H1 (cell line): ENCODE data around the gene CSAD. TPM values are rescaled to one million over a fixed set of nuclear protein-coding genes. Genes with fewer than 3 reads are reported as not detected.

Experiments used
- CTCF ChIA-PET: fragments of 300-600 bp; sonication (Branson Sonifier 250); formaldehyde crosslinking; loops from one replicate; lab custom pipeline; 2021; ENCODE audit not compliant: partially characterized antibody; lab: Charles Lee
- POLR2A ChIA-PET: fragments of 300-600 bp; sonication (Branson Sonifier 250); formaldehyde crosslinking; loops from one replicate; lab custom pipeline; 2021; ENCODE audit warnings: inconsistent platforms; ENCODE audit not compliant: partially characterized antibody; lab: Charles Lee
- DNase-seq, 2 experiments: peaks; one replicate each; pipeline versions ENCODE4 v3.0.0 to v3.0.0-alpha.2; 2010 to 2022; ENCODE audit warnings: low spot score in 2 of 2, low read depth in 1 of 2, mixed read lengths in 1 of 2
- FAIRE-seq: peaks from 2 replicates; lab custom pipeline; 2011; peaks lifted over from hg19 to GRCh38; lab: Jason Lieb, UNC
- H2AFZ ChIP-seq: 2 replicates; pipeline ENCODE4 v1.8.1; 2012; ENCODE audit warnings: low read length, inconsistent platforms
- H2AK5ac ChIP-seq: 2 replicates; pipeline ENCODE4 v1.6.1; 2013; ENCODE audit warnings: low read depth, low read length
- H2BK120ac ChIP-seq: replicated peaks from 2 replicates; pipeline ENCODE3; 2013; ENCODE audit warnings: low read depth, low read length, inconsistent platforms
- H2BK12ac ChIP-seq: 2 replicates; pipeline ENCODE4 v1.6.1; 2013; ENCODE audit warnings: low read depth, low read length
- H2BK15ac ChIP-seq: 2 replicates; pipeline ENCODE4 v1.6.1; 2013; ENCODE audit warnings: low read length
- H2BK20ac ChIP-seq: 2 replicates; pipeline ENCODE4 v1.6.1; 2013; ENCODE audit warnings: low read length
- H2BK5ac ChIP-seq: 2 replicates; pipeline ENCODE4 v1.6.1; 2013; ENCODE audit warnings: low read depth, low read length
- H3K14ac ChIP-seq: 2 replicates; pipeline ENCODE4 v1.6.1; 2013; ENCODE audit warnings: inconsistent platforms; ENCODE audit not compliant: insufficient read length
- H3K18ac ChIP-seq: 2 replicates; pipeline ENCODE4 v1.6.1; 2013; ENCODE audit warnings: low read length; ENCODE audit errors: extremely low read depth
- H3K23ac ChIP-seq: 2 replicates; pipeline ENCODE4 v1.6.1; 2013; ENCODE audit warnings: inconsistent platforms; ENCODE audit not compliant: insufficient read length
- H3K23me2 ChIP-seq: 2 replicates; pipeline ENCODE4 v1.6.1; 2013; ENCODE audit warnings: low read depth, low read length
- H3K27ac ChIP-seq: 2 replicates; pipeline ENCODE4 v1.6.1; 2011; ENCODE audit warnings: low read depth, low read length, inconsistent platforms
- H3K27me3 ChIP-seq, 4 experiments: replicated peaks in 1 of 4; 1 replicate in 1 of 4; 2 replicates in 3 of 4; pipeline versions ENCODE4 v1.6.1 to v1.8.1; 2011 to 2013; ENCODE audit warnings: low read length in 3 of 4, mild to moderate bottlenecking in 3 of 4, inconsistent platforms in 2 of 4, mixed read lengths in 2 of 4, moderate library complexity in 1 of 4; ENCODE audit not compliant: control insufficient read depth in 3 of 4, insufficient read depth in 3 of 4; ENCODE audit errors: extremely low read depth in 1 of 4
- H3K36me3 ChIP-seq, 4 experiments: 2 replicates each; pipeline versions ENCODE4 v1.6.1 to v1.8.1; 2011 to 2013; ENCODE audit warnings: mild to moderate bottlenecking in 4 of 4, low read length in 3 of 4, moderate library complexity in 2 of 4, control low read depth in 1 of 4, inconsistent platforms in 1 of 4; ENCODE audit not compliant: insufficient read depth in 4 of 4, control insufficient read depth in 2 of 4
- H3K4ac ChIP-seq: replicated peaks from 2 replicates; pipeline ENCODE3; 2013; ENCODE audit warnings: low read length, low read depth, mixed read lengths, inconsistent platforms; ENCODE audit not compliant: insufficient read length
- H3K4me1 ChIP-seq, 4 experiments: replicated peaks in 1 of 4; 1 replicate in 1 of 4; 2 replicates in 3 of 4; pipeline versions ENCODE4 v1.6.1 to v1.8.1; 2011 to 2013; ENCODE audit warnings: low read length in 3 of 4, inconsistent platforms in 2 of 4, mixed read lengths in 1 of 4; ENCODE audit not compliant: insufficient read depth in 4 of 4, control insufficient read depth in 3 of 4
- H3K4me2 ChIP-seq, 2 experiments: 2 replicates each; pipeline versions ENCODE4 v1.6.1 to v1.8.1; 2011 to 2013; ENCODE audit warnings: low read depth in 2 of 2, low read length in 2 of 2, control low read depth in 1 of 2, inconsistent platforms in 1 of 2, mild to moderate bottlenecking in 1 of 2; ENCODE audit not compliant: insufficient read depth in 1 of 2
- H3K4me3 ChIP-seq, 4 experiments: fragments of 200-600, 300-600 bp in 1 of 4; sonication (generic), shearing (Covaris generic), sonication (Bioruptor Twin) in 1 of 4; 2 replicates each; pipeline versions ENCODE4 v1.5.1 to v1.8.1; 2011 to 2016; ENCODE audit warnings: low read length in 4 of 4, low read depth in 3 of 4, control low read depth in 2 of 4, inconsistent platforms in 2 of 4, mild to moderate bottlenecking in 2 of 4, mixed read lengths in 1 of 4, moderate library complexity in 1 of 4; ENCODE audit not compliant: insufficient read depth in 2 of 4; ENCODE audit errors: extremely low read depth in 1 of 4
- H3K56ac ChIP-seq: replicated peaks from 2 replicates; pipeline ENCODE3; 2013; ENCODE audit warnings: low read depth, mild to moderate bottlenecking, mixed read lengths, low read length, inconsistent platforms; ENCODE audit not compliant: insufficient read length
- H3K79me1 ChIP-seq: 2 replicates; pipeline ENCODE4 v1.6.1; 2013; ENCODE audit warnings: low read depth, low read length, control low read depth
- H3K79me2 ChIP-seq, 2 experiments: 2 replicates each; pipeline versions ENCODE4 v1.6.1 to v1.8.1; 2012 to 2013; ENCODE audit warnings: low read length in 2 of 2, mild to moderate bottlenecking in 2 of 2, inconsistent platforms in 1 of 2; ENCODE audit not compliant: insufficient read depth in 2 of 2, control insufficient read depth in 1 of 2
- H3K9ac ChIP-seq, 4 experiments: replicated peaks in 1 of 4; 1 replicate in 1 of 4; 2 replicates in 3 of 4; pipeline versions ENCODE4 v1.6.1 to v1.8.1; 2011 to 2013; ENCODE audit warnings: low read depth in 3 of 4, low read length in 3 of 4, control low read depth in 2 of 4, mild to moderate bottlenecking in 2 of 4, moderate library complexity in 2 of 4, inconsistent platforms in 1 of 4; ENCODE audit errors: extremely low read depth in 1 of 4
- H3K9me3 ChIP-seq, 2 experiments: 2 replicates each; pipeline versions ENCODE4 v1.6.1 to v1.8.1; 2012 to 2013; ENCODE audit warnings: mild to moderate bottlenecking in 2 of 2, moderate library complexity in 2 of 2, control low read depth in 1 of 2, inconsistent platforms in 1 of 2, low read depth in 1 of 2, low read length in 1 of 2, mixed read lengths in 1 of 2; ENCODE audit not compliant: insufficient read depth in 2 of 2
- H4K20me1 ChIP-seq, 2 experiments: replicated peaks in 1 of 2; 2 replicates each; pipeline versions ENCODE3 to v1.8.1; 2011 to 2013; ENCODE audit warnings: inconsistent platforms in 2 of 2, low read length in 2 of 2, mild to moderate bottlenecking in 1 of 2; ENCODE audit not compliant: insufficient read depth in 2 of 2, control insufficient read depth in 1 of 2
- H4K5ac ChIP-seq: 2 replicates; pipeline ENCODE4 v1.6.1; 2013; ENCODE audit warnings: low read length, low read depth, mixed read lengths, inconsistent platforms; ENCODE audit not compliant: insufficient read length
- H4K8ac ChIP-seq: 2 replicates; pipeline ENCODE4 v1.8.0; 2013; ENCODE audit warnings: mild to moderate bottlenecking, moderate library complexity, low read length, inconsistent platforms; ENCODE audit not compliant: insufficient read depth; ENCODE audit errors: extremely low read depth
- H4K91ac ChIP-seq: replicated peaks from 2 replicates; pipeline ENCODE3; 2013; ENCODE audit warnings: low read length, mixed read lengths, inconsistent platforms; ENCODE audit not compliant: insufficient read length
- CTBP2 ChIP-seq: IDR thresholded peaks from 2 replicates; pipeline ENCODE4 v1.7.0; 2011; ENCODE audit warnings: borderline replicate concordance, mild to moderate bottlenecking, moderate library complexity, mixed read lengths, low read length; ENCODE audit not compliant: insufficient read depth, insufficient read length
- CTCF ChIP-seq, 3 experiments: IDR thresholded peaks; 1 replicate in 2 of 3; 2 replicates in 1 of 3; pipeline versions ENCODE4 v1.5.1 to v1.6.1; 2011; ENCODE audit warnings: low read length in 3 of 3, mild to moderate bottlenecking in 3 of 3, inconsistent platforms in 2 of 3, low read depth in 1 of 3, moderate library complexity in 1 of 3; ENCODE audit not compliant: insufficient read depth in 1 of 3; ENCODE audit errors: control extremely low read depth in 1 of 3
- E2F6 ChIP-seq: IDR thresholded peaks from 2 replicates; pipeline ENCODE4 v1.6.1; 2012; ENCODE audit warnings: inconsistent platforms
- EP300 ChIP-seq, 2 experiments: IDR thresholded peaks; 1 replicate in 1 of 2; 2 replicates in 1 of 2; pipeline ENCODE4 v1.6.1; 2011 to 2012; ENCODE audit warnings: low read depth in 2 of 2, low read length in 2 of 2, mild to moderate bottlenecking in 2 of 2, borderline replicate concordance in 1 of 2, inconsistent platforms in 1 of 2, moderate library complexity in 1 of 2
- RBBP5 ChIP-seq: IDR thresholded peaks from 2 replicates; pipeline ENCODE4 v1.7.1; 2012; ENCODE audit warnings: low read depth, mild to moderate bottlenecking, inconsistent platforms, low read length, moderate library complexity, borderline replicate concordance
- RXRA ChIP-seq: IDR thresholded peaks from 2 replicates; pipeline ENCODE4 v1.6.1; 2011; ENCODE audit warnings: low read depth, mild to moderate bottlenecking, low read length, moderate library complexity; ENCODE audit not compliant: insufficient read depth
- SAP30 ChIP-seq: fragments of 300-600 bp; sonication (generic); IDR thresholded peaks from 2 replicates; pipeline ENCODE4 v1.7.1; 2012; ENCODE audit warnings: low read length, moderate library complexity, mild to moderate bottlenecking, inconsistent platforms; ENCODE audit not compliant: insufficient read depth, insufficient replicate concordance
- SIN3A ChIP-seq, 2 experiments: IDR thresholded peaks in 1 of 2; conservative IDR thresholded peaks in 1 of 2; 2 replicates each; pipeline ENCODE4 v1.6.1; 2011 to 2012; ENCODE audit warnings: low read length in 2 of 2, improper control_type of control experiment in 1 of 2, low read depth in 1 of 2, mild to moderate bottlenecking in 1 of 2
- WGBS, 2 experiments: shearing (Covaris generic) in 1 of 2; methylation state at CpG; one replicate each; pipeline versions ENCODE4 v1.1.6 to v1.1.7; 2013 to 2015; ENCODE audit warnings: low lambda C conversion rate in 2 of 2, mixed read lengths in 2 of 2, inconsistent platforms in 1 of 2, low coverage in 1 of 2, missing lambda C conversion rate in 1 of 2; ENCODE audit not compliant: insufficient replicate concordance in 2 of 2, insufficient coverage in 1 of 2, insufficient read length in 1 of 2; ENCODE audit errors: extremely low coverage in 1 of 2, missing lambda C conversion rate in 1 of 2; 5-methylcytosine and 5-hydroxymethylcytosine counted together
- polyA plus RNA-seq, 7 experiments: library from polyadenylated mRNA; depleted of rRNA in 3 of 7; stranded (reverse) in 5 of 7; unstranded in 2 of 7; fragments of >200 nt in 5 of 7; fragments of 200-250 nt in 2 of 7; gene quantifications; 1 replicate in 5 of 7; 2 replicates in 1 of 7; 4 replicates in 1 of 7; pipeline versions ENCODE4 v1.2.1 to v1.2.3, GENCODE V29; 2011 to 2013; ENCODE audit warnings: missing spikeins in 2 of 7, mixed read lengths in 2 of 7
- total RNA-seq: library from RNA; stranded (reverse); fragmentation: NEBNext Ultra II Directional; extraction: Animal tissue kit (Norgen Biotek cat#: 25700); gene quantifications from 2 replicates; pipeline ENCODE4 v1.2.1, GENCODE V29; 2021

The CSAD gene
- total and polyA plus RNA-seq, 2 of the 8 experiments (the other 6 are each of a cell fraction or from before 2014, with no cell fraction given) = 8.8 to 11.3 TPM

DNA sequence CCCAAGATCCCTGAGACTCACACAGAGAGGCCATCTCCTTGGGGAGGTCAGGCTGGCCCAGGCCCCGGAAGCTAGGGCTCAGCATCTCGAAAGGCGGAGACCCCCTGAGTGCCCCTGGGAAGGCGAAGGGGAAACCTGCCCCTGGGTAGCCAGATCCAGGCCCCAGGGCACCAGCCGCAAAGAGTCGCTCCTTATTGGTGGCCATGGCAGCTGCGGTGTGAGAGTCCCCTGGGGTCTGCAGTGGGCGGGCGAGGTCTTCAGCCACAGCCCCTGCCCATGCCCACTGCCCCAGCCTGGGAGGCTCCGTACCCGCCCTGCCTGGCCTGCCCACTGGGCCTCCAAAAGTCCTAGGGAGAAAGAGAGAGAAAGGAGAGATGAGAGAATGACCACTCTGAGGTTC is 46.6 kb upstream of the CSAD start:
- no peak overlapping the region for H2BK20ac ChIP-seq
- H3K9me3 ChIP-seq = no peaks in the 10 kb centered on the region
- H3K79me1 ChIP-seq = no peaks in the 10 kb centered on the region
- no peak overlapping the region for H2BK120ac ChIP-seq
- no peak overlapping the region for H3K23ac ChIP-seq
- peaks cover 10% of the 10 kb centered on the region for H3K23me2 ChIP-seq
- no peak overlapping the region for H3K4me2 ChIP-seq
- H4K8ac ChIP-seq = no peak overlapping the region
- 90% methylated on average over 11 of the region's 11 CpGs; no CpG with 5 or more reads in 1 of the 2 experiments for WGBS, 2 experiments
- H3K79me2 ChIP-seq = peaks cover 0 to 13% of the 10 kb centered on the region in 2 experiments; a peak in 1 of 4 replicates
- ChIA-PET POLR2A (interaction anchor here (1.3 to 12.4 kb wide), 2 partner anchors 8 to 24 kb away, joined by 3 to 151 read pairs; a partner anchor contains a TSS), CTCF (interaction anchor here (7.3 to 23.5 kb wide), 3 partner anchors 14 to 35 kb away, joined by 44 to 654 read pairs (median 535); partner anchors contain the start of genes ESPL1 and ITGB7)
- no peak for DNase-seq
- H3K4ac ChIP-seq = no peak overlapping the region
- no peak overlapping the region for H3K4me3 ChIP-seq
- no peak overlapping the region for H2AK5ac ChIP-seq
- H3K27me3 ChIP-seq = no peaks in the 10 kb centered on the region
- no peak overlapping the region for H3K56ac ChIP-seq
- H4K5ac ChIP-seq = no peak overlapping the region
- no peak overlapping the region for H2BK15ac ChIP-seq
- no peaks in the 10 kb centered on the region; a peak in 1 of 8 replicates for H3K36me3 ChIP-seq
- H2BK12ac ChIP-seq = no peak overlapping the region
- H3K4me1 ChIP-seq = peaks cover 35 to 60% (median 41%) of the 10 kb centered on the region in 4 experiments
- no peak overlapping the region; the same call in 1 of the 2 replicates for H2BK5ac ChIP-seq
- H4K91ac ChIP-seq = no peak overlapping the region
- H3K9ac ChIP-seq = no peak overlapping the region
- H3K27ac ChIP-seq = no peak overlapping the region
- FAIRE-seq = no peak
- H3K18ac ChIP-seq = no peak overlapping the region
- H2AFZ ChIP-seq = no peak overlapping the region
- no peaks in the 10 kb centered on the region for H4K20me1 ChIP-seq
- no peak overlapping the region for H3K14ac ChIP-seq
- TF ChIP-seq CTBP2 (no peak), E2F6 (no peak), RXRA (no peak), RBBP5 (no peak), SAP30 (no peak), CTCF (IDR thresholded peaks at IDR 0.05; ENCODE audit: control extremely low read depth in 1 of 3, insufficient read depth in 1 of 3, low read depth in 1 of 3, low read length in 3 of 3) (no peak), EP300 (IDR thresholded peaks at IDR 0.05; ENCODE audit: borderline replicate concordance in 1 of 2, low read depth in 2 of 2, low read length in 2 of 2) (no peak), SIN3A (conservative IDR thresholded peaks at IDR 0.05 in 1 of 2, IDR thresholded peaks at IDR 0.05 in 1 of 2; ENCODE audit: low read depth in 1 of 2, low read length in 2 of 2) (no peak)
